ENCODE data around the gene PPCDC.

PPCDC gene

DNA sequence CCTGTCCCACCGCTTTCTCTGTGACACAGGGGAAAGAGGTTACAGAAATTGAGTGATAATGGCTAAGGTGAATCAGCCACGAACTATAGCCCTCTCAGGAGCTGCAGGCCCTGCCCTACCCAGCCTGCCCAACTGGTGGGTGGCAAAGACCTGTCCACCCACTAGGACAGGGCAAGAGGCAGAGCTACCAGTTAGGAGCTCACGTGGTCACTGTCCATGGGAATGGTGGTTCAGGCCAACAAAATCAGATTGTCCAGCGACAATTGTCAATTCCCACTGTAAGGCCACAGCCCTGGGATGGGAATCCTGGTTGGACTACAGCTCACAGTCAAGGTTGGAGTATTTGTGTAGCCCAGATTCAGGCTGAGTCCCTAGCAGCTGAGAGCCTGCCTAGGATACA, 75.0 kb downstream of the PPCDC start:
- POLR2A ChIA-PET, result no interaction called here
- no peak for DNase-seq (ENCODE audit: extremely low spot score)
- CTCF ChIA-PET, result interaction anchor here (0.9 to 4.2 kb wide), 7 partner anchors 9 to 103 kb away, joined by 3 to 22 read pairs (median 3); partner anchors contain the start of gene C15orf39
- no peak for TF ChIP-seq CTCF (IDR thresholded peaks at IDR 0.05; ENCODE audit: control extremely low read depth, extremely low read depth, low read depth, missing control alignments)

Measured in GM10248 (cell line).